Prostate gland (tissue), 2 donors: ENCODE measurements around the gene CENPQ. TPM values are rescaled to one million over a fixed set of nuclear protein-coding genes. Genes with fewer than 3 reads are reported as not detected.
"Not testable (repeated sequence)": the region's sequence is repeated elsewhere in the genome, so short reads cannot be mapped to it uniquely, and the experiment has no call there.

Experiments
- DNase-seq: peaks from one replicate; pipeline ENCODE4 v3.0.0-alpha.2; 2019; ENCODE audit warnings: low spot score
- H3K27ac ChIP-seq, 2 donors: fragments of 200-600 bp; sonication (generic); 2 replicates each; pipeline ENCODE4 v1.5.1; 2017 to 2019
- H3K27me3 ChIP-seq: fragments of 200-600 bp; sonication (generic); replicated peaks from 2 replicates; pipeline ENCODE4 v1.5.1; 2019; ENCODE audit not compliant: insufficient read depth
- H3K36me3 ChIP-seq, 2 donors: fragments of 200-600 bp; sonication (generic); 1 replicate in 1 of 2; 2 replicates in 1 of 2; pipeline versions ENCODE4 v1.5.1 to v1.8.1; 2017 to 2019
- H3K4me1 ChIP-seq: fragments of 200-600 bp; sonication (generic); replicated peaks from 2 replicates; pipeline ENCODE4 v1.5.1; 2019
- H3K4me3 ChIP-seq, 2 donors: fragments of 200-600 bp; sonication (generic); 2 replicates each; pipeline ENCODE4 v1.5.1; 2017 to 2019
- H3K9me3 ChIP-seq: fragments of 200-600 bp; sonication (generic); 2 replicates; pipeline ENCODE4 v1.5.1; 2017
- POLR2A ChIP-seq: fragments of 450-650 bp; IDR thresholded peaks from one replicate; pipeline ENCODE4 v1.6.1; 2016; ENCODE audit warnings: antibody characterized with exemption, mild to moderate bottlenecking
- POLR2AphosphoS5 ChIP-seq: sonication (generic); formaldehyde crosslinking; IDR thresholded peaks from one replicate; pipeline ENCODE4 v1.6.1; 2017; ENCODE audit warnings: antibody characterized with exemption
- WGBS: methylation state at CpG from one replicate; pipeline ENCODE4 v1.1.5; 2018; 5-methylcytosine and 5-hydroxymethylcytosine counted together
- intact Hi-C: fragments of 100-400 bp; cut with DNase I; formaldehyde crosslinking; loops from one replicate; pipeline ENCODE4 v1.14.2; 2022
- total RNA-seq, 2 donors: library from RNA; depleted of rRNA; stranded (reverse); fragments of >200 nt; gene quantifications; one replicate each; pipeline ENCODE4 v1.1.0, GENCODE V29; 2016
- TF ChIP-seq, protein P1 (sequence below), 4 experiments: fragments of 200-600 bp in 2 of 4; fragments of 450-650 bp in 2 of 4; sonication (generic) in 2 of 4; IDR thresholded peaks; 1 replicate in 3 of 4; 2 replicates in 1 of 4; pipeline ENCODE4 v1.5.1; 2016 to 2019; ENCODE audit warnings: antibody characterized with exemption in 4 of 4, mild to moderate bottlenecking in 2 of 4, moderate library complexity in 2 of 4

CENPQ gene
- total RNA-seq, 2 donors from 2014 or later = 3.5 to 3.8 TPM

DNA sequence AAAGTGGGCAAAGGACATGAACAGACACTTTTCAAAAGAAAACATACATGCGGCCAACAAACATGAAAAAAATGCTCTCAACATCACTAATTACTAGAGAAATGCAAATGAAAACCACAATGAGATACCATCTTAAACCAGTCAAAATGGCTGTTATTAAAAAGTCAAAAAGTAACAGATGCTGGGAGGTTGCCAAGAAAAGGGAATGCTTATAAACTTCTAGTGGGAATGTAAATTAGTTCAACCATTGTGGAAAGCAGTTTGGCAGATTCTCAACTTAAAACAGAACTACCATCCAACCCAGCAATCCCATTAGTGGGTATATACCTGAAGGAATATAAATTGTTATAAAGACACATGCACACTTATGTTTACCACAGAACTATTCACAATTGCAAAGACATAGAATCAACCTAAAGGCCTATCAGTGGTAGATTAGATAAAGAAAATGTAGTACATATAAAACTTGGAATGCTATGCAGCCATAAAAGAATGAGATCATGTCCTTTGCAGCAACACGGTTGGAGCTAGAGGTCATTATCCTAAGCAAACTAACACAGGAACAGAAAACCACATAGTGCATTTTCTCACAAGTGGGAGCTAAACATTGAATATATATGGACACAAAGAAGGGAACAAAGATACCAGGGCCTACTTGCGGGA lies 16.3 kb downstream of the CENPQ start:
- no peaks in the 10 kb centered on the region for H3K9me3 ChIP-seq
- no peak for DNase-seq
- H3K27ac ChIP-seq = no peak overlapping the region
- no peaks in the 10 kb centered on the region for H3K36me3 ChIP-seq
- no peak for TF ChIP-seq POLR2AphosphoS5
- TF ChIP-seq, protein P1, sequence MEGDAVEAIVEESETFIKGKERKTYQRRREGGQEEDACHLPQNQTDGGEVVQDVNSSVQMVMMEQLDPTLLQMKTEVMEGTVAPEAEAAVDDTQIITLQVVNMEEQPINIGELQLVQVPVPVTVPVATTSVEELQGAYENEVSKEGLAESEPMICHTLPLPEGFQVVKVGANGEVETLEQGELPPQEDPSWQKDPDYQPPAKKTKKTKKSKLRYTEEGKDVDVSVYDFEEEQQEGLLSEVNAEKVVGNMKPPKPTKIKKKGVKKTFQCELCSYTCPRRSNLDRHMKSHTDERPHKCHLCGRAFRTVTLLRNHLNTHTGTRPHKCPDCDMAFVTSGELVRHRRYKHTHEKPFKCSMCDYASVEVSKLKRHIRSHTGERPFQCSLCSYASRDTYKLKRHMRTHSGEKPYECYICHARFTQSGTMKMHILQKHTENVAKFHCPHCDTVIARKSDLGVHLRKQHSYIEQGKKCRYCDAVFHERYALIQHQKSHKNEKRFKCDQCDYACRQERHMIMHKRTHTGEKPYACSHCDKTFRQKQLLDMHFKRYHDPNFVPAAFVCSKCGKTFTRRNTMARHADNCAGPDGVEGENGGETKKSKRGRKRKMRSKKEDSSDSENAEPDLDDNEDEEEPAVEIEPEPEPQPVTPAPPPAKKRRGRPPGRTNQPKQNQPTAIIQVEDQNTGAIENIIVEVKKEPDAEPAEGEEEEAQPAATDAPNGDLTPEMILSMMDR (IDR thresholded peaks at IDR 0.05) = no peak
- H3K4me1 ChIP-seq = no peaks in the 10 kb centered on the region
- H3K27me3 ChIP-seq = no peaks in the 10 kb centered on the region
- H3K4me3 ChIP-seq = no peak overlapping the region
- intact Hi-C loops = no loop called here
- WGBS = 75% methylated on average over 3 of the region's 3 CpGs

DNA sequence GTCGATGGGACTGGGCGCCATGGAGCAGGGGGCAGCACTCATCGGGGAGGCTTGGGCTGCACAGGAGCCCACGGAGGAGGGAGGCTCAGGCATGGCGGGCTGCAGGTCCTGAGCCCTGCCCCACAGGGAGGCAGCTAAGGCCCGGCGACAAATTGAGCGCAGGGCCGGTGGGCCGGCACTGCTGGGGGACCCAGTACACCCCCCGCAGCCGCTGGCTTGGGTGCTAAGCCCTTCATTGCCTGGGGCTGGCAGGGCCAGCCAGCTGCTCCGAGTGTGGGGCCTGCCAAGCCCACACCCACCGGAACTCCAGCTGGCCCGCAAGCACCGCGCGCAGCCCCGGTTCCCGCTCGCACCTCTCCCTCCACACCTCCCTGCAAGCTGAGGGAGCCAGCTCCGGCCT lies 18.7 kb downstream of the CENPQ start:
- DNase-seq, H3K4me1 ChIP-seq, H3K27ac ChIP-seq, H3K4me3 ChIP-seq, H3K36me3 ChIP-seq, H3K27me3 ChIP-seq, intact Hi-C loops, H3K9me3 ChIP-seq: not testable (repeated sequence)
- 94% methylated on average over 21 of the region's 22 CpGs for WGBS

DNA sequence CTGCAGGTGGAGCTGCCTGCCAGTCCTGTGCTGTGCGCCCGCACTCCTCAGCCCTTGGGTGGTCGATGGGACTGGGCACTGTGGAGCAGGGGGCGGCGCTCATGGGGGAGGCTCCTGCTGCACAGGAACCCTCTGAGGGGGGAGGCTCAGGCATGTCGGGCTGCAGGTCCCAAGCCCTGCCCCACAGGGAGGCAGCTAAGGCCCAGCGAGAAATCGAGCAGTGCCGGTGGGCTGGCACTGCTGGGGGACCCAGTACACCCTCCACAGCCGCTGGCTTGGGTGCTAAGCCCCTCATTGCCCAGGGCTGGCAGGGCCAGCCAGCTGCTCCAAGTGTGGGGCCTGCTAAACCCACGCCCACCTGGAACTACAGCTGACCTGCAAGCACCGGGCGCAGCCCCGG lies 20.2 kb downstream of the CENPQ start:
- H3K27ac ChIP-seq, H3K9me3 ChIP-seq, DNase-seq, H3K36me3 ChIP-seq, H3K27me3 ChIP-seq, intact Hi-C loops, H3K4me3 ChIP-seq, H3K4me1 ChIP-seq: not testable (repeated sequence)
- WGBS = 88% methylated on average over 10 of the region's 14 CpGs

DNA sequence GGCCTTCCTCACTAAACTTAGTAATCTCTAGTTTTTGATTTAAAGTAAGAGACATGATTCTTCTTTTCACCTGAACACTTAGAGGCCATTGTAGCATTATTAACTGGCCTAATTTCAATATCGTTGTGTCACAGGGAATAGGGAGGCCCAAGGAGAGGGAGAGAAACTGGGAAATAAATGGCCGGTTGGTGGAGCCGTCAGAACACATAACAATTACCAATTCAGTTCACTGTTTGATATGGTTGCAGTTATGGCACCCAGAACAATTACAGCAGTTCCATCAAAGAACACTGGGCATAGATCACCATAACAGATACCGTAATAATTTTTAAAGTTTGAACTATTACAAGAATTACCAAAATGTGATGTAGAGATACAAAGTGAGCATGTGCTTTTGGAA lies 27.5 kb downstream of the CENPQ start:
- 94% methylated on average over 4 of the region's 4 CpGs for WGBS
- H3K27me3 ChIP-seq = no peaks in the 10 kb centered on the region
- intact Hi-C loops = no loop called here
- DNase-seq = no peak
- H3K27ac ChIP-seq = no peak overlapping the region
- no peak for TF ChIP-seq POLR2A
- TF ChIP-seq, protein P1 (IDR thresholded peaks at IDR 0.05) = no peak
- no peak for TF ChIP-seq POLR2AphosphoS5
- no peaks in the 10 kb centered on the region for H3K4me1 ChIP-seq
- no peaks in the 10 kb centered on the region for H3K36me3 ChIP-seq
- no peaks in the 10 kb centered on the region for H3K9me3 ChIP-seq
- no peak overlapping the region for H3K4me3 ChIP-seq

DNA sequence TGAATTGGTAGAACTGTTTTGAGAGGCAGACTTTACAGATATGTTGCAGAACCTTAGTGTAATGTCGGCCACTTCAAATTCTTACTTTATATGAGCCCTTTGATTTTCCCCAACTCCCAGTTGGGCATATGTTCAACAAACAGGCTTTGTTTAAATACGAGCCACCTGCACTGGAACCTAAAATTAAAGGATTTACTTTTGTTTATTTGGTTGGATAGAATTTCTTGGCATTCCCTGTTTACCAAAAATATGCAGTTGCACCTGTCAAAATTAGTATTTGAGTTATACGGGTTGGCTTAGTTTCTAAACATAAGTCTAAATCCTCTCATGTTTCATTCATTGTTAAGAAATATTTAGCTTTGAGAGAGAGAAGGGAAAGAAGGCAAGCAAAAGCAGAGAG lies 34.1 kb downstream of the CENPQ start:
- intact Hi-C loops = no loop called here
- H3K4me3 ChIP-seq = no peak overlapping the region
- 37% methylated on average over 3 of the region's 3 CpGs for WGBS
- H3K4me1 ChIP-seq = no peaks in the 10 kb centered on the region
- no peaks in the 10 kb centered on the region for H3K27me3 ChIP-seq
- TF ChIP-seq POLR2AphosphoS5 = no peak
- TF ChIP-seq POLR2A = no peak
- TF ChIP-seq, protein P1 (IDR thresholded peaks at IDR 0.05) = no peak
- H3K27ac ChIP-seq = no peak overlapping the region
- H3K9me3 ChIP-seq = no peaks in the 10 kb centered on the region
- no peaks in the 10 kb centered on the region for H3K36me3 ChIP-seq
- DNase-seq = no peak

DNA sequence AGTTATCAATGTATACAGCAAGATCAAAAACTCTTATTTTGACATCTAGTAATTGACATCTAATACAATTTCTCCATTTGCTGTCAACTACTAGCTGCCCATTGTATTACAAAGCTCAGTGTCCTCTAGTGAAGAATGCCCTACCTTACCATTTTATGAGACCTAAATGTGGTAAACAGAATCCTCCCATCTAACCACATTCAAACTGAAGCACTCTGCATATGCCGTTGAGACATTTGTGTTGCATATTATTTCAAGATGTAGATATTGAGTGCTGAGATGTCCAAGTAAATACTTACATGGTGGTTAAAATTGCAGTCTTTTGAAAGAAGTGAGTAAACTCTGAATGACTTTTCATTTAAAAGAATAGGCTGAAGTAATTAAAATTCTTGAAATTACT lies 36.0 kb downstream of the CENPQ start:
- Histone ChIP-seq H3K36me3 (no peaks in the 10 kb centered on the region), H3K9me3 (no peaks in the 10 kb centered on the region), H3K4me3 (no peak overlapping the region), H3K27me3 (no peaks in the 10 kb centered on the region), H3K27ac (no peak overlapping the region), H3K4me1 (no peaks in the 10 kb centered on the region)
- DNase-seq = no peak
- intact Hi-C loops = no loop called here
- 38% methylated on average over 1 of the region's 1 CpG for WGBS
- TF ChIP-seq, protein P1 (IDR thresholded peaks at IDR 0.05) = no peak
- no peak for TF ChIP-seq POLR2A
- no peak for TF ChIP-seq POLR2AphosphoS5
